Ectodermal cell (in vitro differentiated cells): Measurements from ENCODE around the gene PLA2G7.

Experiments
- H3K27ac ChIP-seq: 2 replicates; pipeline ENCODE4 v1.7.0; 2013; ENCODE audit warnings: mild to moderate bottlenecking, low read depth, low read length; ENCODE audit not compliant: insufficient read depth, poor library complexity, severe bottlenecking
- H3K27me3 ChIP-seq: 2 replicates; pipeline ENCODE4 v1.7.0; 2013; ENCODE audit warnings: mild to moderate bottlenecking, low read length; ENCODE audit not compliant: insufficient read depth, control insufficient read depth, poor library complexity, severe bottlenecking
- H3K36me3 ChIP-seq: one replicate; pipeline ENCODE4 v1.7.0; 2013; ENCODE audit warnings: low read length; ENCODE audit not compliant: control insufficient read depth, insufficient read depth
- H3K4me1 ChIP-seq: one replicate; pipeline ENCODE4 v1.7.0; 2013; ENCODE audit warnings: low read length; ENCODE audit not compliant: control insufficient read depth, insufficient read depth
- H3K4me3 ChIP-seq: 2 replicates; pipeline ENCODE4 v1.7.0; 2013; ENCODE audit warnings: low read depth, low read length, control low read depth; ENCODE audit not compliant: insufficient read depth
- H3K9me3 ChIP-seq: 2 replicates; pipeline ENCODE4 v1.7.0; 2013; ENCODE audit warnings: mild to moderate bottlenecking, low read length, moderate library complexity; ENCODE audit not compliant: control insufficient read depth
- WGBS, 2 experiments: methylation state at CpG; one replicate each; pipeline ENCODE4 v1.1.7; 2013; ENCODE audit warnings: missing lambda C conversion rate in 2 of 2; 5-methylcytosine and 5-hydroxymethylcytosine counted together

The PLA2G7 gene

DNA sequence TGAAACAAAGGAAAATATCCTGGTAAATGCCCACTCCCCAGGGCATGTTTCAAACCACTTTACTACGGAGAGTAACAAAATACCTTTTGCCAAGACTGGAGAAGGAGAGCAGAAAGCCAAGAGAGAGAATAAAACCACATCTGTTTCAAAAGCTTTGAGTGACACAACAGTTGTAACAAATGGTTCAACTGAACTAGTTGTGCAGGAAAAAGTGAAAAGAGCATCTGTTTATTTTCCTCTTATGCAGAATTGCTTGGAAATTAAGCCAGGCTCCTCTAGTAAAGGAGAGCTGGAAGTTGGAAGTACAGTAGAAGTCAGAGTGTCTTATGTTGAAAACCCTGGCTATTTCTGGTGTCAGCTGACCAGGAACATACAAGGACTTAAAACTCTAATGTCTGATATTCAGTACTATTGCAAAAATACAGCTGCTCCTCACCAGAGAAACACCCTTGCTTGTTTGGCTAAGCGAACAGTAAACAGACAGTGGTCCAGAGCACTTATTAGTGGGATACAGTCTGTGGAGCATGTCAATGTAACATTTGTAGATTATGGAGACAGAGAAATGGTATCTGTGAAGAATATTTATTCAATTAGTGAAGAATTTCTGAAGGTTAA is 44.9 kb downstream of the PLA2G7 start:
- WGBS, 2 experiments = 93% methylated on average over 2 of the region's 2 CpGs
- Histone ChIP-seq H3K9me3 (no peaks in the 10 kb centered on the region), H3K27ac (no peak overlapping the region), H3K27me3 (no peaks in the 10 kb centered on the region), H3K4me1 (no peaks in the 10 kb centered on the region), H3K4me3 (no peak overlapping the region), H3K36me3 (no peaks in the 10 kb centered on the region)

DNA sequence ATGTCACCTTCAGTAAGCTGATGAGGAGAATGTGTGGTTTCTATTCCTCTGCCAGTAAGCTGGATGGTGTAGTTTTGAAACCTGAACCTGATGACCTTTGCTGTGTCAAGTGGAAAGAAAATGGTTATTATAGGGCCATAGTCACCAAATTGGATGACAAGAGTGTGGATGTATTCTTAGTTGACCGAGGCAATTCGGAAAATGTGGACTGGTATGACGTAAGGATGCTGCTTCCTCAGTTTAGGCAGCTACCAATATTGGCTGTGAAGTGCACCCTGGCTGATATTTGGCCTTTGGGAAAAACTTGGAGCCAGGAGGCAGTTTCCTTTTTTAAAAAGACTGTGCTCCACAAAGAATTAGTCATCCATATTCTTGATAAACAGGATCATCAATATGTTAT is 45.5 kb downstream of the PLA2G7 start:
- Histone ChIP-seq H3K4me1 (no peaks in the 10 kb centered on the region), H3K9me3 (no peaks in the 10 kb centered on the region), H3K27me3 (no peaks in the 10 kb centered on the region), H3K36me3 (no peaks in the 10 kb centered on the region), H3K4me3 (no peak overlapping the region), H3K27ac (no peak overlapping the region)
- WGBS, 2 experiments = 91 to 96% methylated on average over 3 of the region's 3 CpGs

DNA sequence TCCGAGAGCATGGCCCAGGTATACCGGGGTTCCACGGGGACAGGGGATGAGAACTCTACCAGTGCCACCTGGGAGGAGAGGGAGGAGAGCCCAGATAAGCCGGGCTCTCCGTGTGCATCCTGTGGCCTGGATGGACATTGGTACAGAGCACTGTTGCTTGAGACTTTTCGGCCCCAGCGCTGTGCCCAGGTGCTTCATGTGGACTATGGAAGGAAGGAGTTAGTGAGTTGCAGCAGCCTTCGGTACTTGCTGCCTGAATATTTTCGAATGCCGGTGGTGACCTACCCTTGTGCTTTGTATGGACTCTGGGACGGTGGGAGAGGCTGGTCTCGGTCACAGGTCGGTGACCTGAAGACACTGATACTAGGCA is 46.2 kb downstream of the PLA2G7 start:
- Histone ChIP-seq H3K36me3 (no peaks in the 10 kb centered on the region), H3K9me3 (no peaks in the 10 kb centered on the region), H3K27me3 (no peaks in the 10 kb centered on the region), H3K4me3 (no peak overlapping the region), H3K27ac (no peak overlapping the region), H3K4me1 (no peaks in the 10 kb centered on the region)
- WGBS, 2 experiments = 97 to 98% methylated on average over 13 of the region's 13 CpGs

DNA sequence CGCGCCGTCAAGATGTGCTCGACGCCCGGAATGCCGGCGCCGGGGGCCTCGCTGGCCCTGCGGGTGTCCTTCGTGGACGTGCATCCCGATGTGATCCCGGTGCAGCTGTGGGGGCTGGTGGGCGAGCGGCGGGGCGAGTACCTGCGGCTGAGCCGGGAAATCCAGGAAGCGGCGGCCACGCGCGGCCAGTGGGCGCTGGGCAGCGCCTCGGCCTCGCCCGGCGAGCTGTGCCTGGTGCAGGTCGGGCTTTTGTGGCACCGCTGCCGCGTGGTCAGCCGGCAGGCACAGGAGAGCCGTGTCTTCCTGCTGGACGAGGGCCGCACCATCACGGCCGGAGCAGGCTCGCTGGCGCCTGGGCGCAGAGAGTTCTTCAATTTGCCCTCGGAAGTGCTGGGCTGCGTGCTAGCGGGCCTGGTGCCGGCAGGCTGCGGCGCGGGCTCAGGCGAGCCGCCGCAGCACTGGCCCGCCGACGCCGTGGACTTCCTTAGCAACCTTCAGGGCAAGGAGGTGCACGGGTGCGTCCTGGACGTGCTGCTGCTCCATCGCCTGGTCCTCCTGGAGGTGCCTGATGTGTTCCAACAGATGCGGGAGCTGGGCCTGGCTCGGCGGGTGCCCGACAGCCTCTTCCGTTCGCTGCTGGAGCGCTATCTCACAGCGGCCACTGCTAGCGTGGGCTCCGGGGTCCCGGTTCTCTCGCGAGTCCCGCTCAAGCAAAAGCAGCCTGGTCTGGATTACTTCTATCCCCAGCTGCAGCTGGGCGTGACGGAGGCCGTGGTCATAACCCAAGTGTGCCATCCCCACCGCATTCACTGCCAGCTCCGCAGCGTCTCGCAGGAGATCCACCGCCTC is 46.8 kb downstream of the PLA2G7 start:
- H3K27me3 ChIP-seq = no peaks in the 10 kb centered on the region
- H3K4me3 ChIP-seq = no peak overlapping the region
- WGBS, 2 experiments = 97% methylated on average over 85 of the region's 85 CpGs

DNA sequence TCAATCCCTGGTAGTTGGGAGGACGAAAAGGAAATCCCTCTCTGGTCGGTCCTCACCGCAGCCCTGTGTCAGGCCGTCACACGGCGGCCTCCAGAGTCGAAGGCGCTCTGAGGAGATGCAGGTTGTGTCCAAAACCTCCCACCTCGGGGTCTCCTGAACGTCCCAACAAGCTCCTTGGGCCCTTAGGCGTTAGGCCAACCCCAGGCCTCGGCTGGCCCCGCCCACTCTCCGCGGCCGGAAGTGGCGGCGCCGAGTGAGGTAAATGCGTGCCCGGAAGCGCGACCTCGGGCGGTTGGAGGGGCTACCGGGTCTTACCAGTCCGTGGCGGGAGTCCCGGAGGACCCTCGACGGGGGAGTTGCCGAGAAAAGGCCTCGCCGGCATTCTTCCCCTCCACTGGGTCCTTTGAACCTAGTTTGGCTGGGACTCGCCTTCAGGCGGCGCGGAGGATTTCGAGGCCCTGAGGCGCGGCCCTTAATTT is 47.5 kb downstream of the PLA2G7 start, which contains the start of gene TDRD6:
Gene TDRD6 (plus strand): TSS at position 267 of the 479 bp plus-strand sequence. CDS start 244 bp downstream, outside the sequence.
- no peaks in the 10 kb centered on the region for H3K27me3 ChIP-seq
- H3K4me1 ChIP-seq = no peaks in the 10 kb centered on the region
- no peaks in the 10 kb centered on the region for H3K9me3 ChIP-seq
- H3K4me3 ChIP-seq = no peak within 1 kb of the TSS
- H3K36me3 ChIP-seq = no peaks in the 10 kb centered on the region
- no peak within 1 kb of the TSS for H3K27ac ChIP-seq
- WGBS, 2 experiments = 95% methylated on average over 41 of the region's 41 CpGs

More for the DNA sequence above, 46.8 kb downstream of the PLA2G7 start:
- Histone ChIP-seq H3K27ac (no peak overlapping the region), H3K36me3 (no peaks in the 10 kb centered on the region), H3K9me3 (no peaks in the 10 kb centered on the region), H3K4me1 (no peaks in the 10 kb centered on the region)

DNA sequence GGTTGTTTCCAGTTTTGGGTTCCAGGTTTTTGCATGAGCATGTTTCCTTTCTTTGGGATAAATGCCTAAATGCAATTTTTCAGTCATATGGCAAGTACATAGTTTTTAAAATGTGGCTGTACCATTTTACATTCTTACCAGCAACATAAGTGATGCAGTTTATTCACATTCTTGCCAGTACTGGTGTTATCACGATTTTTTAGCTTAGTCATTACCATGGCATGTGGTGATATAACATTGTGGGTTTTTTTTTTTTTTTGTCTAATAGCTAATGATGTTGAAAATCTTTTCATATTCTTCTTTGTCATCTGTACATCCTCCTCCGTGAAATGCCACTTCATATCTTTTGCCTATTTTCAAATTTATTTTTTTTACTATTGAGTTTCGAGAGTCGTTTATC is 50.4 kb downstream of the PLA2G7 start:
- no peaks in the 10 kb centered on the region for H3K4me1 ChIP-seq
- no peaks in the 10 kb centered on the region for H3K27me3 ChIP-seq
- no peaks in the 10 kb centered on the region for H3K9me3 ChIP-seq
- H3K36me3 ChIP-seq = no peaks in the 10 kb centered on the region
- no peak overlapping the region for H3K27ac ChIP-seq
- H3K4me3 ChIP-seq = no peak overlapping the region
- WGBS, 2 experiments = 92 to 93% methylated on average over 3 to 4 of the region's 4 CpGs

DNA sequence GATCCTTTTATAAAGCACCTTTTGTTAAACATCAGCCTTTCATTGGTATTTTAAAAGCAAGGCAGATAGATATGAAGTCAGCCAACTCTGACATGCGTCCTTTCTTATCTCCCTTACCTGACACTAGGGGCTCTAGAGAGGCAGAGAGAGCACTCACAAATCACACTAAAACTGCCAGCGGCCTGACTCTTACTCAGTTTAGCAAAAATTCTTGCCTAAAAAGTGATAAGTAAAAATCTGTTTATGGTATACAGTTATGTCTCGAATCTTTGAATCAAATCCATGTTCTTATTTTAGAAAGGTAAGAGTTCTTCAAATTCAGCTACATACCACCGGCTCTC is 57.9 kb downstream of the PLA2G7 start:
- Histone ChIP-seq H3K4me3 (no peak overlapping the region), H3K9me3 (no peaks in the 10 kb centered on the region), H3K27ac (no peak overlapping the region), H3K27me3 (no peaks in the 10 kb centered on the region), H3K4me1 (no peaks in the 10 kb centered on the region), H3K36me3 (no peaks in the 10 kb centered on the region)
- WGBS, 2 experiments = 44 to 58% methylated on average over 3 to 4 of the region's 4 CpGs

DNA sequence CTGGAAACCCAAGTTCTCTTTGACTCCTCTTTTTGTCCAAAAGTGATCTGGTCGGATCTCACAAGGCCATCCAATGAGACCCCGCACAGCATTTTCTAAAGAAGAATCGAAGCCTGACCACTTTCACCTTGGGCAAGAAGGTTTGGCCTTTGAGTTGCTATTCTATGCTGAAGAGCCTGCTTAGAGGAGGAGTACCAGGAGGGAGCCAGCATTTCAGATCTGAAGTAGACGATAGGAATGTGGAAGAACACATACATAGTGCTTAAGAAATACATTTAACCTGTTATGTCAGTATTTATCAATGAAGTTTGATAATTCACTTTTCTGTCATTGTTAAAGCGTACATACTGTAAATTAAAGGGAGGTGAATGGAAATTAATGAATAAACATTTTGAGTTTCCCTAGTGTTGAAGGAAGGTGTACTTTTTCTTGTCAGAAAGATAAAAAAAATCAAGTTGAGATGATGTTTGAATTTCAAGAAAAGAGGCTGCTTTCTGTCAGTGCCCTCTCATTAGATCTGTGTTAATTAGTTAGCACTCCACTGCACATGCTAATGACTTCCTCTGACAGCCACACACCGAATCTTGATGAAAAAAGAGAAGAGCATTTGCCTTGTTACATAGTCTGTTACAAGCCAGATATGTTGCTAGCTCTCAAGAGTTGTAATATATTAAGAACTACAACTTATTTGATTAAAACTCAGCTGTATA is 58.4 kb downstream of the PLA2G7 start:
- Histone ChIP-seq H3K27ac (no peak overlapping the region), H3K27me3 (no peaks in the 10 kb centered on the region), H3K36me3 (no peaks in the 10 kb centered on the region), H3K4me3 (no peak overlapping the region), H3K4me1 (no peaks in the 10 kb centered on the region), H3K9me3 (no peaks in the 10 kb centered on the region)
- 94 to 97% methylated on average over 4 to 6 of the region's 6 CpGs for WGBS, 2 experiments

DNA sequence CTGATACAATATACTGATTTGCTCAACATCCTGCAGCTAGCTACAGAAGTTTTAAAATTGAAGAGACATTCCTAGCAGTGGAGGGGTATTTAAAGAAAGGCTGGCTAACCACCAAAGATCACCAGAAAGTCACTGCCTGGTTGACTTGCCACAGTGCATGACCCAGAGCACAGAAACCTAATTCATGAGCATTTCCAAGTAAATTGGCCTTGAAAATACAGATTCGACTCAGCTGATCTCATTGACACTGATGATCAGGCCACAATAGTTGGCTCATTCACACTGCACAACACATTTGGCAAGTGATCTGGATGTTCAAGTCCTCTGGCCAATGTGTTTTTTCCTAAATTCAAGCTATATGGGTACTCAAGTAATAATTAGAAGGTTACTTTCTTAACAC is 60.8 kb downstream of the PLA2G7 start:
- H3K4me3 ChIP-seq = no peak overlapping the region
- no peaks in the 10 kb centered on the region for H3K36me3 ChIP-seq
- no peaks in the 10 kb centered on the region for H3K4me1 ChIP-seq
- WGBS, 2 experiments = 94 to 97% methylated on average over 1 of the region's 1 CpG
- H3K27me3 ChIP-seq = no peaks in the 10 kb centered on the region
- no peaks in the 10 kb centered on the region for H3K9me3 ChIP-seq
- H3K27ac ChIP-seq = no peak overlapping the region

DNA sequence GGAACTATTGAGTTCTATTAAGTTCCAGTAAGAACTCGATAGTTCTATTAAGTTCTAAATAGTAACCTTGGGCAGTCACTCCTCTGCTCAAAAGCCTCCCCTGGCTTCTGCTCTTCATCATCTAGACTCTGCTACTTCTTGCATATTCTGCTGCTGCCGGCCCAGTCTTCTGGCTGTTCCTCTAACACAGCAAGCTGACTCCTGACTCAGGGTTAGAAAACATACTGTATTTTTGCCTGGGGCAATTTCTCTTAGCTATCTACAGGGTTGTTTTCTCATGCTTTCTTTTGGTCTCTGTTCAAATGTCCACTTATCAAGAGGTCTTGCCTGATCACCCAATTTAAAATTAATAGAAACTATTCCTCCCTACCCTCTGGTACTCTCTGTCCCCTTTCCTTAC is 67.8 kb downstream of the PLA2G7 start:
- Histone ChIP-seq H3K4me1 (no peaks in the 10 kb centered on the region), H3K4me3 (no peak overlapping the region), H3K27me3 (no peaks in the 10 kb centered on the region), H3K27ac (no peak overlapping the region), H3K9me3 (no peaks in the 10 kb centered on the region), H3K36me3 (no peaks in the 10 kb centered on the region)
- WGBS, 2 experiments = 89 to 92% methylated on average over 2 of the region's 2 CpGs
